HL-60 (cell line): ENCODE results near the gene FAM209B.
A peak's percentile ranks its signal among the peaks of the same experiment; 100 is the strongest.

Experiments used
- DNase-seq, 2 experiments: peaks; one replicate each; pipeline ENCODE4 v3.0.0-alpha.2; 2010 to 2020; ENCODE audit warnings: low read depth in 1 of 2, low spot score in 1 of 2
- H3K27ac ChIP-seq: fragments of 250-450 bp; sonication (Bioruptor Pico); replicated peaks from 2 replicates; pipeline ENCODE4 v1.5.1; 2020; ENCODE audit warnings: mild to moderate bottlenecking, moderate library complexity
- H3K27me3 ChIP-seq: fragments of 250-450 bp; sonication (Bioruptor Pico); 2 replicates; pipeline ENCODE4 v1.5.1; 2021; ENCODE audit warnings: mild to moderate bottlenecking, moderate library complexity; ENCODE audit not compliant: insufficient read depth, poor library complexity, severe bottlenecking
- H3K4me3 ChIP-seq: replicated peaks from 2 replicates; pipeline ENCODE4 v1.5.1; 2011; ENCODE audit warnings: mild to moderate bottlenecking, control low read depth, low read length; ENCODE audit not compliant: insufficient read depth
- CTCF ChIP-seq: IDR thresholded peaks from one replicate; pipeline ENCODE4 v1.5.1; 2011; ENCODE audit warnings: low read length, control low read depth, inconsistent platforms; ENCODE audit not compliant: insufficient read depth
- SPI1 ChIP-seq: IDR thresholded peaks from 2 replicates; pipeline ENCODE4 v1.6.1; 2012; ENCODE audit warnings: low read depth, mild to moderate bottlenecking, borderline replicate concordance
- TF ChIP-seq, protein P1 (sequence below): IDR thresholded peaks from 2 replicates; pipeline ENCODE4 v1.6.1; 2012; ENCODE audit warnings: low read depth; ENCODE audit not compliant: insufficient replicate concordance

Gene FAM209B

DNA sequence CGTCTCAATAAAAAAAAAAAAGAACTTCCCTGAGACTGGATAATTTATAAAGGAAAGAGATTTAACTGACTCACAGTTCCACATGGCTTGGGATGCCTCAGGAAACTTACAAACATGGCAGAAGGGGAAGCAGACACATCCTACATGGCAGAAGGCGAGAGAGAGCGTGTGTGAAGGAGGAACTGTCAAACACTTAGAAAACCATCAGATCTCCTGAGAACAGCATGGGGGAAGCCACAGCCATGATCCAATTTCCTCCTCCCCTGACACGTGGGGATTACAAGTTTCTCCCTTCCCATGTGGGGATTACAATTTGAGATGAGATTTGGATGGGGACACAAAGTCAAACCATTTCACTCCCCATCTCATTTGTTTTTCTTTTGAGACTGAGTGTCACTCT, 49.5 kb downstream of the FAM209B start:
- peak; percentile 15 to 30 for DNase-seq
- peak; percentile 20; the same call in 1 of the 2 replicates for TF ChIP-seq SPI1
- no peak for TF ChIP-seq CTCF
- Histone ChIP-seq H3K27me3 (no peaks in the 10 kb centered on the region), H3K27ac (no peak overlapping the region), H3K4me3 (no peak overlapping the region)

- H3K27me3 ChIP-seq = no peaks in the 10 kb centered on the region
- TF ChIP-seq, protein P1, sequence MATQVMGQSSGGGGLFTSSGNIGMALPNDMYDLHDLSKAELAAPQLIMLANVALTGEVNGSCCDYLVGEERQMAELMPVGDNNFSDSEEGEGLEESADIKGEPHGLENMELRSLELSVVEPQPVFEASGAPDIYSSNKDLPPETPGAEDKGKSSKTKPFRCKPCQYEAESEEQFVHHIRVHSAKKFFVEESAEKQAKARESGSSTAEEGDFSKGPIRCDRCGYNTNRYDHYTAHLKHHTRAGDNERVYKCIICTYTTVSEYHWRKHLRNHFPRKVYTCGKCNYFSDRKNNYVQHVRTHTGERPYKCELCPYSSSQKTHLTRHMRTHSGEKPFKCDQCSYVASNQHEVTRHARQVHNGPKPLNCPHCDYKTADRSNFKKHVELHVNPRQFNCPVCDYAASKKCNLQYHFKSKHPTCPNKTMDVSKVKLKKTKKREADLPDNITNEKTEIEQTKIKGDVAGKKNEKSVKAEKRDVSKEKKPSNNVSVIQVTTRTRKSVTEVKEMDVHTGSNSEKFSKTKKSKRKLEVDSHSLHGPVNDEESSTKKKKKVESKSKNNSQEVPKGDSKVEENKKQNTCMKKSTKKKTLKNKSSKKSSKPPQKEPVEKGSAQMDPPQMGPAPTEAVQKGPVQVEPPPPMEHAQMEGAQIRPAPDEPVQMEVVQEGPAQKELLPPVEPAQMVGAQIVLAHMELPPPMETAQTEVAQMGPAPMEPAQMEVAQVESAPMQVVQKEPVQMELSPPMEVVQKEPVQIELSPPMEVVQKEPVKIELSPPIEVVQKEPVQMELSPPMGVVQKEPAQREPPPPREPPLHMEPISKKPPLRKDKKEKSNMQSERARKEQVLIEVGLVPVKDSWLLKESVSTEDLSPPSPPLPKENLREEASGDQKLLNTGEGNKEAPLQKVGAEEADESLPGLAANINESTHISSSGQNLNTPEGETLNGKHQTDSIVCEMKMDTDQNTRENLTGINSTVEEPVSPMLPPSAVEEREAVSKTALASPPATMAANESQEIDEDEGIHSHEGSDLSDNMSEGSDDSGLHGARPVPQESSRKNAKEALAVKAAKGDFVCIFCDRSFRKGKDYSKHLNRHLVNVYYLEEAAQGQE = no peak
- no peak overlapping the region for H3K4me3 ChIP-seq
- no peak for DNase-seq
- no peak overlapping the region for H3K27ac ChIP-seq
Observed at GRCh38 chr20:56584916-56585315, 51.9 kb downstream of the FAM209B start.
